HL-60 (cell line): Measurements from ENCODE around the gene AKR1D1.
"Not testable (repeated sequence)": the region's sequence is repeated elsewhere in the genome, so short reads cannot be mapped to it uniquely, and the experiment has no call there.

Source experiments
- DNase-seq, 2 experiments: peaks; one replicate each; pipeline ENCODE4 v3.0.0-alpha.2; 2010 to 2020; ENCODE audit warnings: low read depth in 1 of 2, low spot score in 1 of 2
- H3K27ac ChIP-seq: fragments of 250-450 bp; sonication (Bioruptor Pico); replicated peaks from 2 replicates; pipeline ENCODE4 v1.5.1; 2020; ENCODE audit warnings: mild to moderate bottlenecking, moderate library complexity
- H3K27me3 ChIP-seq: fragments of 250-450 bp; sonication (Bioruptor Pico); 2 replicates; pipeline ENCODE4 v1.5.1; 2021; ENCODE audit warnings: mild to moderate bottlenecking, moderate library complexity; ENCODE audit not compliant: insufficient read depth, poor library complexity, severe bottlenecking
- H3K4me3 ChIP-seq: replicated peaks from 2 replicates; pipeline ENCODE4 v1.5.1; 2011; ENCODE audit warnings: mild to moderate bottlenecking, control low read depth, low read length; ENCODE audit not compliant: insufficient read depth
- GABPA ChIP-seq: IDR thresholded peaks from 2 replicates; pipeline ENCODE4 v1.6.1; 2012; ENCODE audit warnings: low read depth
- POLR2AphosphoS5 ChIP-seq: IDR thresholded peaks from 2 replicates; pipeline ENCODE4 v1.6.1; 2012; ENCODE audit warnings: low read depth
- SPI1 ChIP-seq: IDR thresholded peaks from 2 replicates; pipeline ENCODE4 v1.6.1; 2012; ENCODE audit warnings: low read depth, mild to moderate bottlenecking, borderline replicate concordance
- TF ChIP-seq, protein P1 (sequence below): IDR thresholded peaks from 2 replicates; pipeline ENCODE4 v1.6.1; 2012; ENCODE audit warnings: low read depth; ENCODE audit not compliant: insufficient replicate concordance
- TF ChIP-seq, protein P2 (sequence below): IDR thresholded peaks from one replicate; pipeline ENCODE4 v1.5.1; 2011; ENCODE audit warnings: low read length, control low read depth, inconsistent platforms; ENCODE audit not compliant: insufficient read depth

Gene AKR1D1

DNA sequence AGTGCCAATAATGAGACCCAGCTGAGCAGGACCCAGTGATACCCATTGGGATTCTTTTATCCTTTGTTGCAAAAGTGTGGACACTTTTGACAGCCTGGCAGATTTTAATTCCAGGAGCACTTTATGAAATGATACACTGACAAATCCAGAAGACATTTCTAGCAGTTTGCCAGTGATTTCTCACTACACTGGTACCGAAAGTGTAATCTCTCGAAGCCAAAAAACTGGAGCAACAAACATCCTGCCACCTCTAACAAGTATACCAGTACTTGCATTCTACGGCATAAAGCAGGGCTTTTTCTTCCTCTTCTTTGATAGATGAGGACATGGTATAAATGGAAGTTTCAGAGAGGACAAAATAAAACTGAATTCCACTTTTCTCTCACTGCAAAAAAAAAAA lies 28.4 kb upstream of the AKR1D1 start:
- Histone ChIP-seq H3K4me3 (no peak overlapping the region), H3K27ac (no peak overlapping the region), H3K27me3 (no peaks in the 10 kb centered on the region)
- TF ChIP-seq GABPA (no peak), POLR2AphosphoS5 (no peak), SPI1 (no peak)
- TF ChIP-seq, protein P1, sequence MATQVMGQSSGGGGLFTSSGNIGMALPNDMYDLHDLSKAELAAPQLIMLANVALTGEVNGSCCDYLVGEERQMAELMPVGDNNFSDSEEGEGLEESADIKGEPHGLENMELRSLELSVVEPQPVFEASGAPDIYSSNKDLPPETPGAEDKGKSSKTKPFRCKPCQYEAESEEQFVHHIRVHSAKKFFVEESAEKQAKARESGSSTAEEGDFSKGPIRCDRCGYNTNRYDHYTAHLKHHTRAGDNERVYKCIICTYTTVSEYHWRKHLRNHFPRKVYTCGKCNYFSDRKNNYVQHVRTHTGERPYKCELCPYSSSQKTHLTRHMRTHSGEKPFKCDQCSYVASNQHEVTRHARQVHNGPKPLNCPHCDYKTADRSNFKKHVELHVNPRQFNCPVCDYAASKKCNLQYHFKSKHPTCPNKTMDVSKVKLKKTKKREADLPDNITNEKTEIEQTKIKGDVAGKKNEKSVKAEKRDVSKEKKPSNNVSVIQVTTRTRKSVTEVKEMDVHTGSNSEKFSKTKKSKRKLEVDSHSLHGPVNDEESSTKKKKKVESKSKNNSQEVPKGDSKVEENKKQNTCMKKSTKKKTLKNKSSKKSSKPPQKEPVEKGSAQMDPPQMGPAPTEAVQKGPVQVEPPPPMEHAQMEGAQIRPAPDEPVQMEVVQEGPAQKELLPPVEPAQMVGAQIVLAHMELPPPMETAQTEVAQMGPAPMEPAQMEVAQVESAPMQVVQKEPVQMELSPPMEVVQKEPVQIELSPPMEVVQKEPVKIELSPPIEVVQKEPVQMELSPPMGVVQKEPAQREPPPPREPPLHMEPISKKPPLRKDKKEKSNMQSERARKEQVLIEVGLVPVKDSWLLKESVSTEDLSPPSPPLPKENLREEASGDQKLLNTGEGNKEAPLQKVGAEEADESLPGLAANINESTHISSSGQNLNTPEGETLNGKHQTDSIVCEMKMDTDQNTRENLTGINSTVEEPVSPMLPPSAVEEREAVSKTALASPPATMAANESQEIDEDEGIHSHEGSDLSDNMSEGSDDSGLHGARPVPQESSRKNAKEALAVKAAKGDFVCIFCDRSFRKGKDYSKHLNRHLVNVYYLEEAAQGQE, result no peak
- TF ChIP-seq, protein P2, sequence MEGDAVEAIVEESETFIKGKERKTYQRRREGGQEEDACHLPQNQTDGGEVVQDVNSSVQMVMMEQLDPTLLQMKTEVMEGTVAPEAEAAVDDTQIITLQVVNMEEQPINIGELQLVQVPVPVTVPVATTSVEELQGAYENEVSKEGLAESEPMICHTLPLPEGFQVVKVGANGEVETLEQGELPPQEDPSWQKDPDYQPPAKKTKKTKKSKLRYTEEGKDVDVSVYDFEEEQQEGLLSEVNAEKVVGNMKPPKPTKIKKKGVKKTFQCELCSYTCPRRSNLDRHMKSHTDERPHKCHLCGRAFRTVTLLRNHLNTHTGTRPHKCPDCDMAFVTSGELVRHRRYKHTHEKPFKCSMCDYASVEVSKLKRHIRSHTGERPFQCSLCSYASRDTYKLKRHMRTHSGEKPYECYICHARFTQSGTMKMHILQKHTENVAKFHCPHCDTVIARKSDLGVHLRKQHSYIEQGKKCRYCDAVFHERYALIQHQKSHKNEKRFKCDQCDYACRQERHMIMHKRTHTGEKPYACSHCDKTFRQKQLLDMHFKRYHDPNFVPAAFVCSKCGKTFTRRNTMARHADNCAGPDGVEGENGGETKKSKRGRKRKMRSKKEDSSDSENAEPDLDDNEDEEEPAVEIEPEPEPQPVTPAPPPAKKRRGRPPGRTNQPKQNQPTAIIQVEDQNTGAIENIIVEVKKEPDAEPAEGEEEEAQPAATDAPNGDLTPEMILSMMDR, result no peak
- DNase-seq, result no peak

DNA sequence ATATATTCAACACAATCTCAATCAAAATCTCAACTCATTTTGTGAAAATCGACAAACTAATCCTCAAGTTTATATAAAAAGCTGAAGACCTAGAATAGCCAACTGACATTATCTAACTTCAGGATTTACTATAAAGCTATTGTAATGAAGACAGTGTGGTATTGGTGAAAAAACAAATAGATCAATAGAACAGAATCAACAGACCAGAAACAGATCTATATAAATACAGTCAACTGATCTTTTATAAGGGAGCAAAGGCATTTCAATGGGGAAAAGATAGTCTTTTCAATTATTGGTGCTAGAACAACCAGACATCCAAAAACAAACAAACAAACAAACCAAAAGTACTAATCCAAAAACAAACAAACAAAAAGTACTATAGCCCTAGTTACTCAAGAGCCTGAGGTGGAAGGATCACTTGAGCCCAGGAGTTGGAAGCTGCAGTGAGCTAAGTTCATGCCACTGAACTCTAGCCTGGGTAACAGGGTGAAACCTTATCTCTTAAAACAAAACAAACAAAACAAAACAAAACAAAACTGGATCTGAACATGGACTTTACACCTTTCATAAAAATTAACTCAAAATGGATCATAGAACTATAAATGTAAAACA lies 26.6 kb upstream of the AKR1D1 start:
- no peak for DNase-seq
- Histone ChIP-seq H3K27ac (no peak overlapping the region), H3K4me3 (no peak overlapping the region), H3K27me3 (no peaks in the 10 kb centered on the region)
- TF ChIP-seq, protein P1, result no peak
- TF ChIP-seq SPI1 (no peak), GABPA (no peak), POLR2AphosphoS5 (no peak)
- TF ChIP-seq, protein P2, result no peak

DNA sequence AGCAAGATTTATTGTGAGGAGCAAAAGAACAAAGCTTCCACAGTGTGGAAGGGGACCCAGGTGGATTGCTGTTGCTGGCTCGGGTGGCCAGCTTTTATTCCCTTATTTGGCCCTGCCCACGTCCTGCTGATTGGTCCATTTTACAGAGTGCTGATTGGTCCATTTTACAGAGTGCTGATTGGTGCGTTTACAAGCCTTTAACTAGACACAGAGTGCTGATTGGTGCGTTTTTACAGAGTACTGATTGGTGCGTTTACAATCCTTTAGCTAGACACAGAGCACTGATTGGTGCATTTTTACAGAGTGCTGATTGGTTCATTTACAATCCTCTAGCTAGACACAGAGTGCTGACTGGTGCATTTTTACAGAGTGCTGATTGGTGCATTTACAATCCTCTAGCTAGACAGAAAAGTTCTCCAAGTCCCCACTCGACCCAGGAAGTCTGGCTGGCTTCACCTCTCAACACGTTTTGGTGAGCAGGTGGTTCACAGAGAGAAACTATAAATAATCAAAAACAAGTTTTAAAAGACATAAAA lies 24.5 kb upstream of the AKR1D1 start:
- DNase-seq, H3K27me3 ChIP-seq, H3K27ac ChIP-seq, H3K4me3 ChIP-seq: not testable (repeated sequence)

DNA sequence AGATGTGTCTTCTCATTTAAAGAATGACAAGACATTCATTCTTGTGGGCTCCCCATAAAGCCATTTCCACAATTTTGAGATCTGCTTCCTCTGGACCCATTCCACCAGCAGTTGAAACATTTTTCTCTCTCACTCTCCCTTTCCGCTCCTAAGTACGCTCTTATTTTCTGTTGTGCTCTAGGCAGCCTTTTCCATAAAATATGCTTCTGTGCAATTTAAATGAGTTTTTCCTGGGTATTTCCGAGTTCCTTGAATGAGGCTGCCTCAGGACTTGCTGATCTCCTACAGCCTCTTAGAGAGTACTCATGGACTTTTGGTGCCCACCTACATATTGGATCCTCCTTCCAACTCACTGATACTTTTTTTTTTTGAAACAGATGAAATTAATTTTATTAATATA lies 23.6 kb upstream of the AKR1D1 start:
- TF ChIP-seq, protein P1, result no peak
- TF ChIP-seq POLR2AphosphoS5 (no peak), GABPA (no peak), SPI1 (no peak)
- TF ChIP-seq, protein P2, result no peak

DNA sequence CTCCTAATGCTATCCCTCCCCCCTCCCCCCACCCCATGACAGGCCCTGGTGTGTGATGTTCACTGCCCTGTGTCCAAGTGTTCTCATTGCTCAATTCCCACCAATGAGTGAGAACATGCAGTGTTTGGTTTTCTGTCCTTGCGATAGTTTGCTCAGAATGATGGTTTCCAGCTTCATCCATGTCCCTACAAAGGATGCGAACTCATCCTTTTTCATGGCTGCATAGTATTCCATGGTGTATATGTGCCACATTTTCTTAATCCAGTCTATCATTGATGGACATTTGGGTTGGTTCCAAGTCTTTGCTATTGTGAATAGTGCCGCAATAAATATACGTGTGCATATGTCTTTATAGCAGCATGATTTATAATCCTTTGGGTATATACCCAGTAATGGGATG lies 20.6 kb upstream of the AKR1D1 start:
- H3K27ac ChIP-seq, H3K4me3 ChIP-seq, DNase-seq: not testable (repeated sequence)

More for the DNA sequence above, 23.6 kb upstream of the AKR1D1 start:
- Histone ChIP-seq H3K27me3 (no peaks in the 10 kb centered on the region), H3K4me3 (no peak overlapping the region), H3K27ac (no peak overlapping the region)
- DNase-seq, result no peak

More for the DNA sequence above, 20.6 kb upstream of the AKR1D1 start:
- H3K27me3 ChIP-seq, result not testable (repeated sequence)
